HG03135 (cell line): ENCODE data around the gene TAC1.
"Not testable (repeated sequence)": the region's sequence is repeated elsewhere in the genome, so short reads cannot be mapped to it uniquely, and the experiment has no call there.

Source experiments
- ATAC-seq: cut with Tn5 transposase; IDR thresholded peaks from one replicate; pipeline ENCODE4 v1.9.1; 2021; ENCODE audit warnings: mild to moderate bottlenecking, moderate library complexity; ENCODE audit not compliant: unreplicated experiment

Gene TAC1, protein sequence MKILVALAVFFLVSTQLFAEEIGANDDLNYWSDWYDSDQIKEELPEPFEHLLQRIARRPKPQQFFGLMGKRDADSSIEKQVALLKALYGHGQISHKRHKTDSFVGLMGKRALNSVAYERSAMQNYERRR

DNA sequence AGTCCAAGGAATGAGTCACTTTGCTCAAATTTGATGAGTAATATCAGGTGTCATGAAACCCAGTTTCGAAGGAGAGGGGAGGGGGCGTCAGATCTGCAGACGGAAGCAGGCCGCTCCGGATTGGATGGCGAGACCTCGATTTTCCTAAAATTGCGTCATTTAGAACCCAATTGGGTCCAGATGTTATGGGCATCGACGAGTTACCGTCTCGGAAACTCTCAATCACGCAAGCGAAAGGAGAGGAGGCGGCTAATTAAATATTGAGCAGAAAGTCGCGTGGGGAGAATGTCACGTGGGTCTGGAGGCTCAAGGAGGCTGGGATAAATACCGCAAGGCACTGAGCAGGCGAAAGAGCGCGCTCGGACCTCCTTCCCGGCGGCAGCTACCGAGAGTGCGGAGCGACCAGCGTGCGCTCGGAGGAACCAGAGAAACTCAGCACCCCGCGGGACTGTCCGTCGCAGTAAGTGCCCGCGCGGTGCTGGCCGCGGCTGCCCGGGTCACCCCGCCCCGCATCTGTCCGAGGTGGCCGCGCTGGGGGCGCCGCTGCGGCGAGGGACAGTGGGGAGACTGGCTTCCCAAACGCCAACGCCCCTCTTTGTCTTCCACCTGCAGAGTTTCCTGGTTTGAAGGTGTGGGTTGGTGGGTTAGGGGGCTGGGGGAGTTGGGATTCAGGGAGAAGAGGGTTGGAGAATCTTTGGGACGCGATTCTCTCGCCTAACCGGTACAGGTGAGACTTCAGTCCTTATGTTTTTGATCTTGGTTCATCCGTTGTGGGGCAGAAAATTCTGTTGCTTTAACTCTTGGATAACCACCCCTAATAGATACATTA is at the start of gene TAC1:
Gene TAC1 (plus strand): TSS at position 351 of the 829 bp plus-strand sequence. CDS start 527 bp downstream, outside the sequence.
- no peak for ATAC-seq

GRCh38 chr7:97685952-97686351 is 45.9 kb upstream of the TAC1 start:
- ATAC-seq = no peak

DNA sequence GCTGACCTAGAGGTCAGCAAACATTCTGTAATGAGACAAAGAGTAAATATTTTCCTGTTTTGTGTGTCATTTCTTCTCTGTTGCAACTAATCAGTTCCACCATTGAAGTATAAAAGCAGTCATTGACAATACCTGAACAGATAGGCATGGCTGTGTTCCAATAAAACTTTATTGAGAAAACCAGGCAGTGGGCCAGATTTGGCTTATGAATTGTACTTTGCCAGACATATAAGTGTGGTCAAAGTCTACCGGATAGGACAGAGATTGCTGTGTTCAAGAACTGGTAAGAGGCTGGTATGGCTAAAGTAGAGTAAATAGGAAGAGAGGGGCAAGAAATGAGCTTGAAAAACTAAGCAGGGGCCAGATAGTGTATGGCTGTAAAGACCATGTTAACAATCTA is 38.3 kb upstream of the TAC1 start:
- ATAC-seq = no peak

DNA sequence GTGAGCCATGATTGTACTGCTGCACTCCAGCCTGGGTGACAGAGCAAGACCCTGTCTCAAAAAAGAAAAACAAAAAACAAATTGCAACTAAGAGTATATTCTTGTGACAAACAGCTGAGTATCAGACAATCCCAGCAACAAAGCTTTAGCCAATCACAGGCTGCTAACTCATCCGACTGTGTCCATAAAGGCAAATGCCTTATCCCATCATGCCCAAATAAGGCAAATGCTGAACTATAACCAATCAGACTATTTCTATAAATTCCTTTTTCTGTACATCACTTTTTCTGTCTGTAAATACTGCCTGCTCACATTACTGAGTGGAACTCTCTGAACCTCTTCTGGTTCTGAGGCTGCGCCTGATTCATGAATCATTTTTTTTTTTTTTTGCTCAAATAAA is 37.5 kb upstream of the TAC1 start:
- no peak for ATAC-seq

- ATAC-seq = no peak
Measured at GRCh38 chr7:97697396-97697795, 34.5 kb upstream of the TAC1 start.

- no peak for ATAC-seq
Measured at GRCh38 chr7:97722386-97722785, 9.5 kb upstream of the TAC1 start.

- ATAC-seq = no peak
Measured at GRCh38 chr7:97732565-97733275, 834 bp downstream of the TAC1 start.

GRCh38 chr7:97733276-97734161 is 1.6 kb downstream of the TAC1 start:
- ATAC-seq = no peak

DNA sequence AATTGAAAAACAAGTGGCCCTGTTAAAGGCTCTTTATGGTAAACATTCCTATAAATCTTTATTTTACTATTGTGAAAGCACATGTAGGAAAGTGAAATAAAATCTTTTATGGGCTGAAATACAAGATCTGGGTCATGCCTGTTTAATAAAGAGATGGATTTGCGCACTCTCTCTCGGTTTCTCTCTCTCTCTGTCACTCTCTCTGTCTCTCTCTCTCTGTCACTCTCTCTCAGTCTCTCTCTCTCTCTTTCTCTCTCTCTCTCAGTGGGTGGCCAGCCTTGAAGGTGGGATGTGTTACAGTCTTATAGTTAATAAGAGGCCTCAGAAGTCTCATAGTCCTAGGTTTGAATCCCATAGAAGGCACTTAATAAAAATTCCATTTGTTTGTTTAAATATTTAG is 2.4 kb downstream of the TAC1 start:
- no peak for ATAC-seq

- ATAC-seq = no peak
Measured at GRCh38 chr7:97735075-97735474, 3.2 kb downstream of the TAC1 start.

DNA sequence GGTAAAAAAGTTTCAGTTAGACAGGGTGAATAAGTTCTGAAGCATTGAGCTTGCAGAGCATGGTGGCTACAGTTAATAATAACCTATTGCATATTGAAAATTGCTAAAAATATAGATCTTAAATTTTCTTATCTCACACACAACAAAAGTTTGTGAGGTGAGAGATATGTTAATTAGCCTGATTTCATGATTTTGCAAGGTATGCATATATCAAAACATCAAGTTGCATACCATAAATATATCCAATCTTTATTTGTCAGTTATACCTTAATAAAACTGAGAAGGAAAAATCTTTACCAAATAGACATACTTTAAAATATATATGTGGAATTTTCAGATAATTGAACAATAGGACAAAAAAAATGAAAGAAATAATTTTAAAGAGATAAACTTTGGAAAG is 16.6 kb downstream of the TAC1 start:
- no peak for ATAC-seq

DNA sequence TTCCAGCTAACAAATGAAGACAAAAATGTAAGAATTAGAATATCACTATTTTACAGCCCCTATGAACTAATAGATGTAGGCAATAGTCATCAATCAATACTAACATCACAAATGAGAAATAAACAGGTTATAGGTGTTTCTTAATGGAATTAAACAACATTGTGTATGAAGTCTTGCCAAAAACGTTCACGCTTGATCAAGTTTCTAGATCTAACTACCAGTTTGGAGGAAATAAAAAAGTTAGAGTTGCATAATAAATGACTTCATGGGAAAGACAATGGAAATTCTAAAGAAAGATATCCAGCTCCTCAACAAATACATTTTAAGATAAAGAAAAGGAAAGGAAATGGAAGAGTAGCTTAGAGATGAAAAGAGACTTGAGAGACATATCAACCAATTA is 19.7 kb downstream of the TAC1 start:
- ATAC-seq = no peak

GRCh38 chr7:97752215-97752614 is 20.3 kb downstream of the TAC1 start:
- no peak for ATAC-seq

GRCh38 chr7:97757824-97758223 is 25.9 kb downstream of the TAC1 start:
- no peak for ATAC-seq

GRCh38 chr7:97770850-97771249 is 39.0 kb downstream of the TAC1 start:
- ATAC-seq = no peak

DNA sequence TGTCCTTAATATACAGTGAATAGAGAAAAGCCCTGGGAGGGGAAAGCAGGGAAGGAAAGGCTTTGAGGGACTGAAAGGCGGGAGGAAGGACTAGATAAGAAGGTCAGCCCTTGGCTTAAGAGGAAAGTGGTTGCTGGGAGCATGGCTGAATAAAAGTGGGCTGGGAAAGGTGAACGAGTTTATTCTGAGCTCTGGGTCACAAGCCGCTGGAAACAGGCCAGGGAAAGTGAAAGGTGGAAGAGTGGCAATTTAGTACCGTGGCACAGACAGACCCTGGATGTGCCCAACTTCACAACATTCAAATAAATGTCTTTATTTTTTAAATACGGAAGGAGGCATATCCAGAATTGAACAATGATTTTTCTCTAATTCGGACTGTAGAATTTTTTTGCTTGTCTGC is 39.7 kb downstream of the TAC1 start:
- no peak for ATAC-seq

GRCh38 chr7:97772045-97772901 is 40.4 kb downstream of the TAC1 start:
- no peak for ATAC-seq

DNA sequence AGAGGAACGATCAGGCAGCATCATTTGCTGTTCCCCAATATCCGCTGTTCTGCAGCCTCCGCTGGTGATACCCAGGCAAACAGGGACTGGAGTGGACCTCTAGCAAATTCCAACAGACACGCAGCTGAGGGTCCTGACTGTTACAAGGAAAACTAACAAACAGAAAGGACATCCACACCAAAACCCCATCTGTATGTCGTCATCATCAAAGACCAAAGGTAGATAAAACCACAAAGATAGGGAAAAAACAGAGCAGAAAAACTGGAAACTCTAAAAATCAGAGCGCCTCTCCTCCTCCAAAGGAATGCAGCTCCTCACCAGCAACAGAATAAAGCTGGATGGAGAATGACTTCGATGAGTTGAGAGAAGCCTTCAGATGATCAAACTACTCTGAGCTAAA is 54.5 kb downstream of the TAC1 start:
- ATAC-seq = not testable (repeated sequence)
